ENCODE measurements around the gene P2RY1.

GRCh38 chr3:152828075-152828840 lies 6.7 kb upstream of the P2RY1 start:
- TF ChIP-seq CTCF (IDR thresholded peaks at IDR 0.05) = no peak
- no peak for TF ChIP-seq POLR2A (IDR thresholded peaks at IDR 0.05)
